PFSK-1 (cell line): Measurements from ENCODE around the gene LCMT1.

Experiments used
- REST ChIP-seq, 2 experiments: IDR thresholded peaks; 2 replicates each; pipeline versions ENCODE4 v1.6.1 to v1.8.0; 2011 to 2012; ENCODE audit warnings: low read depth in 2 of 2, low read length in 2 of 2, control low read depth in 1 of 2, inconsistent platforms in 1 of 2, mild to moderate bottlenecking in 1 of 2, moderate library complexity in 1 of 2; ENCODE audit not compliant: insufficient read depth in 1 of 2
- TAF1 ChIP-seq: IDR thresholded peaks from 2 replicates; pipeline ENCODE4 v1.6.1; 2012; ENCODE audit warnings: low read length, control low read depth, borderline replicate concordance; ENCODE audit not compliant: insufficient read depth

DNA sequence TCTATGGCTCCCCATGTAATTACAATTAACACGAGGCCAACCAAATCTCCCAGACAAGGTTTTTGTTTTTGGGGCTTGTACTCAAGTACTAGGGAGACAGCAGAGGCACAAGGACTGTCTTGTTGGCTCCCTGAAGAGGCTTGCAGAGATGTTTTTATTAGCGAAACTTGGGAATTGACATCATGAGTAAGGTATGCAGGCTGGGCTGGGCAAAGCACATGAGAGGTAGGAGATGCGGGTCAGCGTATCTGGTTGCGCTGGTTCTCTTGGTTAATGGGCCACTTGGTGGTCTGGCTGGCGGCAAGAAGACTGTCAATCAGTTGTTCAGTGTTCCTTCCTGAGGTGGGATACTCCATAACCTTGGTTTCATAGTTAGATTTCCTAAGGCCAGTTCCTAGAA lies 28.9 kb downstream of the LCMT1 start:
- TF ChIP-seq TAF1 = no peak
- no peak for TF ChIP-seq REST (IDR thresholded peaks at IDR 0.05; ENCODE audit: insufficient read depth in 1 of 2, low read depth in 2 of 2, low read length in 2 of 2)
